ENCODE data around the gene NME9. TPM values are rescaled to one million over a fixed set of nuclear protein-coding genes. Genes with fewer than 3 reads are reported as not detected.

Gene NME9
- total and polyA plus RNA-seq, 2 donors (not counting 3 experiments of a cell fraction or from before 2014, with no cell fraction given): 0.08 TPM; not detected in 1

- Histone ChIP-seq H3K4me3 (replicated peaks in 1 of 3; ENCODE audit: insufficient read depth in 1 of 3, low read depth in 1 of 3, low read length in 3 of 3) (no peak overlapping the region), H3K27me3 (ENCODE audit: control insufficient read depth in 2 of 2, insufficient read depth in 2 of 2, low read length in 2 of 2) (no peaks in the 10 kb centered on the region), H3K27ac (ENCODE audit: insufficient read depth, low read depth, low read length) (no peak overlapping the region), H3K4me1 (ENCODE audit: control insufficient read depth, extremely low read depth, insufficient read depth, low read length) (no peaks in the 10 kb centered on the region), H3K9me3 (replicated peaks; ENCODE audit: control insufficient read depth, insufficient read depth, low read length) (no peaks in the 10 kb centered on the region), H3K79me2 (ENCODE audit: control insufficient read depth, insufficient read depth, low read length) (no peaks in the 10 kb centered on the region), H2AFZ (ENCODE audit: low read depth, low read length) (no peak overlapping the region), H3K9me1 (replicated peaks; ENCODE audit: control insufficient read depth, extremely low read depth, insufficient read depth, low read length) (no peaks in the 10 kb centered on the region), H3K4me2 (ENCODE audit: insufficient read depth, low read length) (no peak overlapping the region), H4K20me1 (replicated peaks; ENCODE audit: control insufficient read depth, extremely low read depth, insufficient read depth, low read length) (no peaks in the 10 kb centered on the region), H3K9ac (replicated peaks; ENCODE audit: extremely low read depth, insufficient read depth, low read length) (no peak overlapping the region), H3K36me3 (ENCODE audit: control insufficient read depth in 2 of 2, extremely low read depth in 1 of 2, insufficient read depth in 2 of 2, low read length in 2 of 2) (peaks cover 14 to 19% of the 10 kb centered on the region in 2 experiments)
- dilution Hi-C loops (cut with MboI; ENCODE audit: extremely low pct_ligation_motif_present, low sequenced_read_pairs) (no loop called here), intact Hi-C loops (cut with micrococcal nuclease) (no loop called here)
- DNase-seq (ENCODE audit: low read depth, low spot score) (no peak), FAIRE-seq (no peak)
- no TSS peak for BruUV-seq (replicated peaks)
- POLR2A ChIA-PET: no interaction called here
- CTCF ChIA-PET: interaction anchor here (1.5 to 2.0 kb wide), 2 partner anchors 15 to 103 kb away, joined by 3 to 4 read pairs; no protein-coding TSS in a partner anchor
- TF ChIP-seq GATA2 (IDR thresholded peaks at IDR 0.05; ENCODE audit: insufficient read depth, insufficient read length, low read depth, low read length) (no peak), POLR2A (IDR thresholded peaks at IDR 0.05; ENCODE audit: low read depth, low read length) (no peak), POLR2AphosphoS5 (IDR thresholded peaks at IDR 0.05; ENCODE audit: insufficient read depth, low read depth, low read length) (no peak), MYC (IDR thresholded peaks at IDR 0.05; ENCODE audit: low read depth, low read length) (no peak), CTCF (IDR thresholded peaks at IDR 0.05; ENCODE audit: extremely low read depth in 1 of 2, insufficient read depth in 1 of 2, low read depth in 1 of 2, low read length in 2 of 2) (peak in 1 of 2 donors; percentile 1)
Observed at GRCh38 chr3:138284957-138285477, 44.6 kb downstream of the NME9 start.

- dilution Hi-C loops (cut with MboI; ENCODE audit: extremely low pct_ligation_motif_present, low sequenced_read_pairs): no loop called here
Observed at GRCh38 chr3:138284079-138284478, 45.6 kb downstream of the NME9 start.

More at GRCh38 chr3:138284079-138284478, 45.6 kb downstream of the NME9 start:
- Histone ChIP-seq H3K36me3 (ENCODE audit: control insufficient read depth in 2 of 2, extremely low read depth in 1 of 2, insufficient read depth in 2 of 2, low read length in 2 of 2) (peaks cover 7 to 17% of the 10 kb centered on the region in 2 experiments), H3K4me1 (ENCODE audit: control insufficient read depth, extremely low read depth, insufficient read depth, low read length) (no peaks in the 10 kb centered on the region), H3K4me3 (replicated peaks in 1 of 3; ENCODE audit: insufficient read depth in 1 of 3, low read depth in 1 of 3, low read length in 3 of 3) (no peak overlapping the region), H3K9ac (replicated peaks; ENCODE audit: extremely low read depth, insufficient read depth, low read length) (no peak overlapping the region), H3K79me2 (ENCODE audit: control insufficient read depth, insufficient read depth, low read length) (no peaks in the 10 kb centered on the region), H3K9me1 (replicated peaks; ENCODE audit: control insufficient read depth, extremely low read depth, insufficient read depth, low read length) (no peaks in the 10 kb centered on the region), H4K20me1 (replicated peaks; ENCODE audit: control insufficient read depth, extremely low read depth, insufficient read depth, low read length) (no peaks in the 10 kb centered on the region), H3K9me3 (replicated peaks; ENCODE audit: control insufficient read depth, insufficient read depth, low read length) (no peaks in the 10 kb centered on the region), H3K27ac (ENCODE audit: insufficient read depth, low read depth, low read length) (no peak overlapping the region), H3K27me3 (ENCODE audit: control insufficient read depth in 2 of 2, insufficient read depth in 2 of 2, low read length in 2 of 2) (no peaks in the 10 kb centered on the region), H3K4me2 (ENCODE audit: insufficient read depth, low read length) (no peak overlapping the region), H2AFZ (ENCODE audit: low read depth, low read length) (no peak overlapping the region)
- intact Hi-C loops (cut with micrococcal nuclease): no loop called here
- POLR2A ChIA-PET: no interaction called here
- TF ChIP-seq EZH2 (IDR thresholded peaks at IDR 0.05; ENCODE audit: borderline replicate concordance, low read depth, low read length, severe bottlenecking) (no peak), GATA2 (IDR thresholded peaks at IDR 0.05; ENCODE audit: insufficient read depth, insufficient read length, low read depth, low read length) (no peak), MYC (IDR thresholded peaks at IDR 0.05; ENCODE audit: low read depth, low read length) (no peak), POLR2A (IDR thresholded peaks at IDR 0.05; ENCODE audit: low read depth, low read length) (no peak), FOS (IDR thresholded peaks at IDR 0.05; ENCODE audit: borderline replicate concordance, insufficient read depth, low read length) (no peak), CTCF (IDR thresholded peaks at IDR 0.05; ENCODE audit: extremely low read depth in 1 of 2, insufficient read depth in 1 of 2, low read depth in 1 of 2, low read length in 2 of 2) (no peak), POLR2AphosphoS5 (IDR thresholded peaks at IDR 0.05; ENCODE audit: insufficient read depth, low read depth, low read length) (no peak), JUN (IDR thresholded peaks at IDR 0.05; ENCODE audit: borderline replicate concordance, insufficient read depth, insufficient read length, low read depth) (no peak), MAX (IDR thresholded peaks at IDR 0.05; ENCODE audit: insufficient read depth, insufficient read length) (no peak)
- no peak for FAIRE-seq
- no peak for DNase-seq (ENCODE audit: low read depth, low spot score)
- BruUV-seq (replicated peaks): no TSS peak
- CTCF ChIA-PET: interaction anchor here (0.7 to 1.5 kb wide), 3 partner anchors 14 to 104 kb away, joined by 3 read pairs; no protein-coding TSS in a partner anchor

Data from endothelial cell of umbilical vein (primary cell).